Osteoblast (primary cell): ENCODE data around the gene LPIN3. TPM values are rescaled to one million over a fixed set of nuclear protein-coding genes. Genes with fewer than 3 reads are reported as not detected.
A peak's percentile ranks its signal among the peaks of the same experiment; 100 is the strongest.

Experiments
- DNase-seq: peaks from one replicate; pipeline ENCODE4 v3.0.0; 2011; ENCODE audit warnings: low spot score, mixed read lengths; ENCODE audit not compliant: insufficient read length; ENCODE audit errors: missing footprints
- H2AFZ ChIP-seq: 2 replicates; pipeline ENCODE4 v1.6.0; 2011; ENCODE audit warnings: mild to moderate bottlenecking, low read length
- H3K27ac ChIP-seq: 2 replicates; pipeline ENCODE4 v1.5.1; 2011; ENCODE audit warnings: mild to moderate bottlenecking, low read depth, low read length, moderate library complexity
- H3K27me3 ChIP-seq: 2 replicates; pipeline ENCODE4 v1.6.0; 2012; ENCODE audit warnings: mild to moderate bottlenecking, control low read depth, inconsistent platforms, low read length, moderate library complexity; ENCODE audit not compliant: insufficient read depth
- H3K36me3 ChIP-seq: 2 replicates; pipeline ENCODE4 v1.5.1; 2011; ENCODE audit warnings: mild to moderate bottlenecking, low read length, control low read depth, moderate library complexity; ENCODE audit not compliant: insufficient read depth
- H3K4me1 ChIP-seq: 2 replicates; pipeline ENCODE4 v1.5.1; 2011; ENCODE audit warnings: mild to moderate bottlenecking, low read length, control low read depth, moderate library complexity; ENCODE audit not compliant: insufficient read depth
- H3K4me2 ChIP-seq: 2 replicates; pipeline ENCODE4 v1.6.0; 2011; ENCODE audit warnings: mild to moderate bottlenecking, low read length; ENCODE audit not compliant: insufficient read depth
- H3K4me3 ChIP-seq: fragments of 200-600 bp; sonication (generic); 3 replicates; pipeline ENCODE4 v1.5.1; 2012; ENCODE audit warnings: mild to moderate bottlenecking, low read length, inconsistent platforms; ENCODE audit not compliant: insufficient read depth
- H3K79me2 ChIP-seq: 2 replicates; pipeline ENCODE4 v1.6.0; 2012; ENCODE audit warnings: mild to moderate bottlenecking, low read length, control low read depth, inconsistent platforms; ENCODE audit not compliant: insufficient read depth
- H3K9me3 ChIP-seq: 2 replicates; pipeline ENCODE4 v1.5.1; 2011; ENCODE audit warnings: low read depth, low read length, control low read depth
- H4K20me1 ChIP-seq: 2 replicates; pipeline ENCODE4 v1.6.0; 2012; ENCODE audit warnings: mild to moderate bottlenecking, low read length, control low read depth; ENCODE audit not compliant: insufficient read depth
- CTCF ChIP-seq: IDR thresholded peaks from 2 replicates; pipeline ENCODE4 v1.5.1; 2011; ENCODE audit warnings: mild to moderate bottlenecking, low read depth, low read length, moderate library complexity; ENCODE audit errors: extremely low read depth
- total RNA-seq: library from RNA; depleted of rRNA; stranded (reverse); fragments of >200 nt; gene quantifications from 2 replicates; pipeline ENCODE4 v1.2.3, GENCODE V29; 2012

Gene LPIN3
- total RNA-seq, 1 donor: 9.0 TPM

GRCh38 chr20:41357424-41358163 is 17.0 kb downstream of the LPIN3 start:
- no peaks in the 10 kb centered on the region for H3K79me2 ChIP-seq
- no peaks in the 10 kb centered on the region for H3K27me3 ChIP-seq
- no peaks in the 10 kb centered on the region for H4K20me1 ChIP-seq
- peak; percentile 72 for DNase-seq
- no peaks in the 10 kb centered on the region for H3K4me1 ChIP-seq
- no peaks in the 10 kb centered on the region for H3K36me3 ChIP-seq
- no peak overlapping the region for H3K4me3 ChIP-seq
- H3K9me3 ChIP-seq: no peaks in the 10 kb centered on the region
- H3K27ac ChIP-seq: no peak overlapping the region
- H3K4me2 ChIP-seq: no peak overlapping the region
- no peak for TF ChIP-seq CTCF
- H2AFZ ChIP-seq: no peak overlapping the region

GRCh38 chr20:41358230-41358629 is 17.6 kb downstream of the LPIN3 start:
- Histone ChIP-seq H3K27ac (no peak overlapping the region), H3K4me3 (no peak overlapping the region), H3K79me2 (no peaks in the 10 kb centered on the region), H4K20me1 (no peaks in the 10 kb centered on the region), H3K4me2 (no peak overlapping the region), H2AFZ (no peak overlapping the region), H3K9me3 (no peaks in the 10 kb centered on the region), H3K4me1 (no peaks in the 10 kb centered on the region), H3K27me3 (no peaks in the 10 kb centered on the region), H3K36me3 (no peaks in the 10 kb centered on the region)
- no peak for DNase-seq
- TF ChIP-seq CTCF: no peak

- Histone ChIP-seq H3K27me3 (no peaks in the 10 kb centered on the region), H3K4me2 (no peak overlapping the region), H2AFZ (no peak overlapping the region), H4K20me1 (no peaks in the 10 kb centered on the region), H3K4me1 (no peaks in the 10 kb centered on the region), H3K4me3 (no peak overlapping the region), H3K27ac (no peak overlapping the region), H3K79me2 (no peaks in the 10 kb centered on the region), H3K9me3 (no peaks in the 10 kb centered on the region), H3K36me3 (no peaks in the 10 kb centered on the region)
- no peak for TF ChIP-seq CTCF
- DNase-seq: peak; percentile 76
These were observed 18.1 kb downstream of the LPIN3 start for GRCh38 chr20:41358717-41359116.

- no peak overlapping the region for H3K4me3 ChIP-seq
- peaks cover 2% of the 10 kb centered on the region for H3K27me3 ChIP-seq
- no peaks in the 10 kb centered on the region for H3K9me3 ChIP-seq
- peak; percentile 84 for DNase-seq
- no peak overlapping the region for H3K4me2 ChIP-seq
- H3K36me3 ChIP-seq: no peaks in the 10 kb centered on the region
- no peaks in the 10 kb centered on the region for H4K20me1 ChIP-seq
- no peak overlapping the region for H2AFZ ChIP-seq
- no peaks in the 10 kb centered on the region for H3K4me1 ChIP-seq
- no peak overlapping the region for H3K27ac ChIP-seq
- no peak for TF ChIP-seq CTCF
- no peaks in the 10 kb centered on the region for H3K79me2 ChIP-seq
These were observed 19.0 kb downstream of the LPIN3 start for GRCh38 chr20:41359541-41360011.
